Adrenal gland (tissue), 5 donors: Measurements from ENCODE around the gene PTPRN2.

Experiments
- POLR2A ChIP-seq, 2 donors: fragments of 450-650 bp; IDR thresholded peaks; one replicate each; pipeline ENCODE4 v1.6.1; 2017; ENCODE audit warnings: antibody characterized with exemption in 2 of 2, mild to moderate bottlenecking in 2 of 2, moderate library complexity in 1 of 2
- TF ChIP-seq, protein P1 (sequence below), 6 experiments: fragments of 450-650 bp in 4 of 6; fragments of 200-600 bp in 2 of 6; sonication (generic) in 1 of 6; IDR thresholded peaks; 1 replicate in 5 of 6; 2 replicates in 1 of 6; pipeline versions ENCODE4 v1.5.1 to v1.8.0; 2016 to 2021; ENCODE audit warnings: antibody characterized with exemption in 6 of 6, mild to moderate bottlenecking in 2 of 6, moderate library complexity in 1 of 6
- donor health status: DM: no; HTN: no; CAD: no.

DNA sequence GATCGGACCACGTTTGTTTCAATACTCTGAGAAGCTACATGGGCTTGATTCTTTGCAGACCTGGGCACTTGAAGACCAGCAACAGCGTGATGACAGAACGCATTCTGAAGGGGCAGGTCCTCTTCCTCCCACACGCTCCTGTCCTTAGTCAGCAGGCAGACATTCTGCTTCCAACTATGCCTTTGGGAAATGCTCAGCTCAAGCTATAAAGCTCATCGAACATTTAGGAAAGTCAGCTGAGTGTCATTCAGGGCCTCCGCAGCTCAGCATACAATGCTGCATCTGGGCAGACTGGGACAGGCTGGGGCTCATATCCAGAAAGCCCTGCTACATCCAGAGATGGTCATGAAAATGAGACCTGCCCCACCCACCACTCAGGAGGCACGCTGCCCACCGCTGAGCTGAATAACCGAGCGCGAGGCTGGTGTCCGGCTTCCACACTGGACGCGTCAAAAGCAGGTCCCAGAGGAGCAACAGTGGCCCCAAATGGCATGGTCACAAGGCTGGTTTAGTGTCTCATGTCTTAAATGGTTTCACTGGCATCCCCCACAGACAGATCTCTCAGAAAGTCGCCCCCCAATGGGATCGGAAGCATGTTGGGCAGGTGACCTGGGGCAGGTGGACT, 976.8 kb downstream of the PTPRN2 start:
- TF ChIP-seq, protein P1, sequence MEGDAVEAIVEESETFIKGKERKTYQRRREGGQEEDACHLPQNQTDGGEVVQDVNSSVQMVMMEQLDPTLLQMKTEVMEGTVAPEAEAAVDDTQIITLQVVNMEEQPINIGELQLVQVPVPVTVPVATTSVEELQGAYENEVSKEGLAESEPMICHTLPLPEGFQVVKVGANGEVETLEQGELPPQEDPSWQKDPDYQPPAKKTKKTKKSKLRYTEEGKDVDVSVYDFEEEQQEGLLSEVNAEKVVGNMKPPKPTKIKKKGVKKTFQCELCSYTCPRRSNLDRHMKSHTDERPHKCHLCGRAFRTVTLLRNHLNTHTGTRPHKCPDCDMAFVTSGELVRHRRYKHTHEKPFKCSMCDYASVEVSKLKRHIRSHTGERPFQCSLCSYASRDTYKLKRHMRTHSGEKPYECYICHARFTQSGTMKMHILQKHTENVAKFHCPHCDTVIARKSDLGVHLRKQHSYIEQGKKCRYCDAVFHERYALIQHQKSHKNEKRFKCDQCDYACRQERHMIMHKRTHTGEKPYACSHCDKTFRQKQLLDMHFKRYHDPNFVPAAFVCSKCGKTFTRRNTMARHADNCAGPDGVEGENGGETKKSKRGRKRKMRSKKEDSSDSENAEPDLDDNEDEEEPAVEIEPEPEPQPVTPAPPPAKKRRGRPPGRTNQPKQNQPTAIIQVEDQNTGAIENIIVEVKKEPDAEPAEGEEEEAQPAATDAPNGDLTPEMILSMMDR (IDR thresholded peaks at IDR 0.05), result no peak
- no peak for TF ChIP-seq POLR2A (IDR thresholded peaks at IDR 0.05)
